GM19351 (cell line): ENCODE results near the gene SOD3.

Experiments
- ATAC-seq: cut with Tn5 transposase; IDR thresholded peaks from one replicate; pipeline ENCODE4 v1.9.1; 2021; ENCODE audit warnings: mild to moderate bottlenecking, moderate library complexity; ENCODE audit not compliant: unreplicated experiment

Gene SOD3

GRCh38 chr4:24840826-24841543, 45.6 kb downstream of the SOD3 start:
- ATAC-seq = no peak

GRCh38 chr4:24842356-24842755, 47.0 kb downstream of the SOD3 start:
- ATAC-seq = no peak

- no peak for ATAC-seq
Measured at GRCh38 chr4:24843096-24843495, 47.7 kb downstream of the SOD3 start.

GRCh38 chr4:24845132-24845531, 49.8 kb downstream of the SOD3 start:
- no peak for ATAC-seq

- ATAC-seq = no peak
Measured at GRCh38 chr4:24845902-24846301, 50.5 kb downstream of the SOD3 start.

- ATAC-seq = no peak
Measured at GRCh38 chr4:24846716-24847115, 51.3 kb downstream of the SOD3 start.

- ATAC-seq = no peak
Measured at GRCh38 chr4:24849351-24849750, 54.0 kb downstream of the SOD3 start.

- no peak for ATAC-seq
Measured at GRCh38 chr4:24849756-24850155, 54.4 kb downstream of the SOD3 start.
